Thyroid gland (tissue), 4 donors: Measurements from ENCODE around the gene ABHD5.

ENCODE experiments used
- POLR2A ChIP-seq, 2 donors: fragments of 450-650 bp; IDR thresholded peaks; one replicate each; pipeline ENCODE4 v1.6.1; 2017; ENCODE audit warnings: antibody characterized with exemption in 2 of 2, mild to moderate bottlenecking in 2 of 2, moderate library complexity in 1 of 2
- TF ChIP-seq, protein P1 (sequence below), 6 experiments: fragments of 200-600 bp in 3 of 6; fragments of 450-650 bp in 3 of 6; sonication (generic) in 3 of 6; IDR thresholded peaks; one replicate each; pipeline ENCODE4 v1.5.1; 2016 to 2019; ENCODE audit warnings: antibody characterized with exemption in 6 of 6, mild to moderate bottlenecking in 2 of 6, inconsistent platforms in 1 of 6, moderate library complexity in 1 of 6

DNA sequence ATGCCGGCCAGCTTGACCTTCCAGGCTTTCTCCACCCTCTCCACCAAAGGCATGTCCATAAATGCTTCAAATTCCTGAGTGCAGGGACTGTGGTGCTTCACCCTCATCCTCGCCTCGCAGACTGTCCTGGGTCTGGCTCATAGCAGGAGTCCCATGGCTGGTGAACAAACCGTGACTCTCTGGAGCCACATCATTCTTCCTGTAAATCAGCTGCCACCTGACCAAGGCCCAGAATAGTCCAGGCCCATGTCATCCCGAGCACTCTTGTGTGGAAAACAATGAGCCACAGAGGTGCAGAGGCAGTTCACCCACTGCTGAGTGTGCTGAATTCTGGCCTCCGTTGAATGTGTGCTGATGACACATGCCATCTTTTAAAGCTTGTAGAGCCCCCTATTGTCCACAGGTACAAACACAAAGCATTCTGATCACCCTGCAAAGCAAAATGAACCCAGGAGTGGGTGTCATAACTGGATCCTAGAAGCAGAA is 68.6 kb downstream of the ABHD5 start:
- TF ChIP-seq, protein P1, sequence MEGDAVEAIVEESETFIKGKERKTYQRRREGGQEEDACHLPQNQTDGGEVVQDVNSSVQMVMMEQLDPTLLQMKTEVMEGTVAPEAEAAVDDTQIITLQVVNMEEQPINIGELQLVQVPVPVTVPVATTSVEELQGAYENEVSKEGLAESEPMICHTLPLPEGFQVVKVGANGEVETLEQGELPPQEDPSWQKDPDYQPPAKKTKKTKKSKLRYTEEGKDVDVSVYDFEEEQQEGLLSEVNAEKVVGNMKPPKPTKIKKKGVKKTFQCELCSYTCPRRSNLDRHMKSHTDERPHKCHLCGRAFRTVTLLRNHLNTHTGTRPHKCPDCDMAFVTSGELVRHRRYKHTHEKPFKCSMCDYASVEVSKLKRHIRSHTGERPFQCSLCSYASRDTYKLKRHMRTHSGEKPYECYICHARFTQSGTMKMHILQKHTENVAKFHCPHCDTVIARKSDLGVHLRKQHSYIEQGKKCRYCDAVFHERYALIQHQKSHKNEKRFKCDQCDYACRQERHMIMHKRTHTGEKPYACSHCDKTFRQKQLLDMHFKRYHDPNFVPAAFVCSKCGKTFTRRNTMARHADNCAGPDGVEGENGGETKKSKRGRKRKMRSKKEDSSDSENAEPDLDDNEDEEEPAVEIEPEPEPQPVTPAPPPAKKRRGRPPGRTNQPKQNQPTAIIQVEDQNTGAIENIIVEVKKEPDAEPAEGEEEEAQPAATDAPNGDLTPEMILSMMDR (IDR thresholded peaks at IDR 0.05): peak in 1 of 6 experiments; percentile 32
- TF ChIP-seq POLR2A (IDR thresholded peaks at IDR 0.05): peak in 1 of 2 donors; percentile 6
